GM20000 (cell line): ENCODE measurements around the gene CD164L2.
A peak's percentile ranks its signal among the peaks of the same experiment; 100 is the strongest.

Experiments
- DNase-seq: peaks from one replicate; pipeline ENCODE4 v3.0.0; 2012; ENCODE audit warnings: low spot score
- CTCF ChIP-seq: IDR thresholded peaks from 2 replicates; pipeline ENCODE4 v1.5.1; 2012; ENCODE audit warnings: mild to moderate bottlenecking, control low read depth; ENCODE audit errors: extremely low read depth, missing control alignments

CD164L2 gene

GRCh38 chr1:27427329-27427728 is 44.2 kb upstream of the CD164L2 start:
- TF ChIP-seq CTCF = no peak

GRCh38 chr1:27423709-27424108 is 40.6 kb upstream of the CD164L2 start:
- no peak for DNase-seq

More at GRCh38 chr1:27427329-27427728, 44.2 kb upstream of the CD164L2 start:
- no peak for DNase-seq

GRCh38 chr1:27418326-27419185 is 35.4 kb upstream of the CD164L2 start:
- TF ChIP-seq CTCF = no peak
- peak; percentile 81 for DNase-seq

More at GRCh38 chr1:27423709-27424108, 40.6 kb upstream of the CD164L2 start:
- no peak for TF ChIP-seq CTCF

GRCh38 chr1:27417713-27418112 is 34.6 kb upstream of the CD164L2 start:
- no peak for DNase-seq
- TF ChIP-seq CTCF = no peak

- DNase-seq = no peak
- TF ChIP-seq CTCF = peak; percentile 72
These were observed 33.4 kb upstream of the CD164L2 start for GRCh38 chr1:27416387-27417111.

GRCh38 chr1:27414091-27414490 is 31.0 kb upstream of the CD164L2 start:
- DNase-seq = no peak
- no peak for TF ChIP-seq CTCF

- DNase-seq = no peak
- no peak for TF ChIP-seq CTCF
These were observed 29.9 kb upstream of the CD164L2 start for GRCh38 chr1:27413004-27413403.
